Effector CD8-positive, alpha-beta T cell (primary cell): ENCODE data around the gene NLGN1.
"Not testable (repeated sequence)": the region's sequence is repeated elsewhere in the genome, so short reads cannot be mapped to it uniquely, and the experiment has no call there.

Source experiments
- DNase-seq: peaks from one replicate; lab custom pipeline; 2025; lab: John Stamatoyannopoulos, UW

The NLGN1 gene

GRCh38 chr3:173553635-173554280, 156.2 kb downstream of the NLGN1 start:
- DNase-seq, result no peak

- DNase-seq, result no peak
Observed at GRCh38 chr3:173556546-173556945, 159.0 kb downstream of the NLGN1 start.

GRCh38 chr3:173567997-173568396, 170.5 kb downstream of the NLGN1 start:
- DNase-seq, result no peak

- DNase-seq, result no peak
Observed at GRCh38 chr3:173568623-173569022, 171.1 kb downstream of the NLGN1 start.

GRCh38 chr3:173583496-173583895, 186.0 kb downstream of the NLGN1 start:
- DNase-seq, result no peak

- DNase-seq, result no peak
Observed at GRCh38 chr3:173584093-173584837, 186.7 kb downstream of the NLGN1 start.

- no peak for DNase-seq
Observed at GRCh38 chr3:173584838-173585831, 187.6 kb downstream of the NLGN1 start.

- DNase-seq, result no peak
Observed at GRCh38 chr3:173586166-173586565, 188.6 kb downstream of the NLGN1 start.

- DNase-seq, result no peak
Observed at GRCh38 chr3:173587055-173587454, 189.5 kb downstream of the NLGN1 start.

- DNase-seq, result no peak
Observed at GRCh38 chr3:173588556-173588955, 191.0 kb downstream of the NLGN1 start.

GRCh38 chr3:173589116-173589515, 191.6 kb downstream of the NLGN1 start:
- no peak for DNase-seq

GRCh38 chr3:173591401-173591800, 193.9 kb downstream of the NLGN1 start:
- no peak for DNase-seq

- DNase-seq, result not testable (repeated sequence)
Observed at GRCh38 chr3:173594881-173595280, 197.3 kb downstream of the NLGN1 start.

GRCh38 chr3:173599673-173600072, 202.1 kb downstream of the NLGN1 start:
- DNase-seq, result no peak

GRCh38 chr3:173614522-173614921, 217.0 kb downstream of the NLGN1 start:
- no peak for DNase-seq

- no peak for DNase-seq
Observed at GRCh38 chr3:173615661-173616060, 218.1 kb downstream of the NLGN1 start.

- no peak for DNase-seq
Observed at GRCh38 chr3:173617490-173617889, 219.9 kb downstream of the NLGN1 start.

- no peak for DNase-seq
Observed at GRCh38 chr3:173618148-173618547, 220.6 kb downstream of the NLGN1 start.

- DNase-seq, result no peak
Observed at GRCh38 chr3:173618703-173619102, 221.2 kb downstream of the NLGN1 start.

- no peak for DNase-seq
Observed at GRCh38 chr3:173622166-173622565, 224.6 kb downstream of the NLGN1 start.

GRCh38 chr3:173624086-173624485, 226.5 kb downstream of the NLGN1 start:
- DNase-seq, result no peak

GRCh38 chr3:173630849-173631248, 233.3 kb downstream of the NLGN1 start:
- DNase-seq, result no peak
